HG02759 (cell line): ENCODE results near the gene WNK2.

Experiments
- ATAC-seq: cut with Tn5 transposase; IDR thresholded peaks from one replicate; pipeline ENCODE4 v1.9.1; 2021; ENCODE audit warnings: mild to moderate bottlenecking, moderate library complexity; ENCODE audit not compliant: unreplicated experiment

Gene WNK2

DNA sequence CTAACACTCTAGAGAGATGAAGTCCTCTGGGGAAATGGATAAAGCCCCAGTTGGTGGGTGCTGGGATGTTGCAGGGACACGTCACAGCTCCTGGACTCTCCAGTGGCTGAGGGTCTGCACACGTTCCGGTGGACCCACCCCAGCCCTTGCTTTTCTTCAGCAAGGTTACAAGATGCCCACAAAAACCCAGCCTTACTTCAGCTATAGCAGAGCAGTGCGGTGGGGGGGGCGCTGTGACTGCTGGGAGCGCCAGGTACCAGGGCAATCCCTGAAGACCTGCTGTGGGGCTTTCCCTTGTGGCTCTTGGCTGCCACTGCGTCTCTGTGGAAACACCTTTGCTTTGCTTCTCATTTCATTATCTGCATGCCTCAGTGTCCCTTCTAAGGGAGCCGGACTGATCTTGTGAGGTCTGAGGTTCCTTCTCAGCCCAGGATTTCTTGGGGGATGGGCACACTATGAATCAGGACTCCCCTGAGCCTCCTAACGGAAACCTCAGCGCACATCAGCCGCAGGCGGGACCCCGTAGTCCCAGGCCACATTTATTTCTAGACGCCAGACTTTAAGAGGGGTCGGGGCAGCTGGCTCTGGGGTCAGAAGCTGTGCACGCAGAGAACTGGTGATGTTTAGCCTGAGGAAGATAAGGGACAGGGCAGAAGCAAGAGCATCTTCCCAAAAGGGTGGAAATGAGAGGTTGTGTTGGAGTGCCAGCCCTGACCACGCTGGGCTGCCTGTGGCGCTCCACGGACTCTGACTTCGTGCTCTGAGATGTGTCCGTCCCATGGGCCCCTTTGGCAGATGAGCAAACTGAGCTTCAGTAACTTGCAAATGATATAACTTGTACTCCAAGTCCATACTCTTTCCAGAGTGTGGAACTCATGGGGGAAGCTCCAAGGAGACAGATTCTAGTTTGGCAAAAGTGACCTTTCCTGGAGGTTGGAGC lies 106.8 kb downstream of the WNK2 start:
- no peak for ATAC-seq

DNA sequence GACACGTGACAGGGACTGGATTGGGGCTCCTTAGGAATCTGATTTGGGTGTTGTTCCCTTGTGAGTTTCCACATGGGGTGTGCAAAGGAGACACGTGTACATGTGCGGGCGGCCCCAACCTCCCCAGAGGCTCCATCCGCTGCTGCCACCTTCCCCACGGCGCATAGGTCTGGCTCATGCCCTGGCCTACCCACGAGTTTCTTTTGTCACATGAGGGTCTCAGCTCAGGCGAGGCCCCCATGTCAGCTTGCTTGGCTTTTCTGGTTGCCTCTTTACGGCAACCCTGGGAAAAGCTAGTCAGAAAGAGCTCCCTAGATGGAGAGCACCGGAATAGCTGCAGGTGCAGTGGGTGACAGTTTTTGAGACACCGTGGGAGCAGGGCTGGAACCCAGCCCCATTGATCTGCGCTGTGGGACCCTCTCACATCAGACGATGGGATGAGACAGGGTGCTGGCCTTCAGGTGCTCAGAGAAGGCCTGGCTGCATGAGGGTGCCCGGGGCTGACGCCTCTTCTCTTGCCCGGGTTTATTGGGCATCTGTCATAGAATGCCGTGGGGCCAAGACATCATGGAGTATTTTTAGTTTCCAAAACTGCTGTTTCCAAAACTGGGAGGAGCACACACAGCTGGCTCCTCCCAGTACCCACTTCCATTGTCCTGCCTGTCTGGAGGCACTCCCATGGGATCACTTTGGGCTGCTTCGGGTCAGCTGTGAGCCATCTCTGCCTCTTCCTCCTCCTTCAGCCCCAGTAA lies 107.8 kb downstream of the WNK2 start:
- ATAC-seq = no peak

DNA sequence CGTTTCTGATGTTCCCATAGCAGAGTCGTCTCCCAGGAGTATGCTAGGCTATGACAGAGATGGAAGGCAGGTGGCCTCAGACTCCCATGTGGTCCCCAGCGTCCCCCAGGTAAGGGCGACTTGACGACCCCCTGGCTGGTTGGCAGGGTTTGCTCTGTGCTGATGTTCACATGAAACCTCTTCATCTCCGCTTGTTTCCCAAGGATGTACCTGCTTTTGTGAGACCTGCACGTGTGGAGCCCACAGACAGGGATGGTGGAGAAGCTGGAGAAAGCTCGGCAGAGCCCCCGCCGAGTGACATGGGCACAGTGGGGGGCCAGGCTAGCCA lies 108.3 kb downstream of the WNK2 start:
- no peak for ATAC-seq

DNA sequence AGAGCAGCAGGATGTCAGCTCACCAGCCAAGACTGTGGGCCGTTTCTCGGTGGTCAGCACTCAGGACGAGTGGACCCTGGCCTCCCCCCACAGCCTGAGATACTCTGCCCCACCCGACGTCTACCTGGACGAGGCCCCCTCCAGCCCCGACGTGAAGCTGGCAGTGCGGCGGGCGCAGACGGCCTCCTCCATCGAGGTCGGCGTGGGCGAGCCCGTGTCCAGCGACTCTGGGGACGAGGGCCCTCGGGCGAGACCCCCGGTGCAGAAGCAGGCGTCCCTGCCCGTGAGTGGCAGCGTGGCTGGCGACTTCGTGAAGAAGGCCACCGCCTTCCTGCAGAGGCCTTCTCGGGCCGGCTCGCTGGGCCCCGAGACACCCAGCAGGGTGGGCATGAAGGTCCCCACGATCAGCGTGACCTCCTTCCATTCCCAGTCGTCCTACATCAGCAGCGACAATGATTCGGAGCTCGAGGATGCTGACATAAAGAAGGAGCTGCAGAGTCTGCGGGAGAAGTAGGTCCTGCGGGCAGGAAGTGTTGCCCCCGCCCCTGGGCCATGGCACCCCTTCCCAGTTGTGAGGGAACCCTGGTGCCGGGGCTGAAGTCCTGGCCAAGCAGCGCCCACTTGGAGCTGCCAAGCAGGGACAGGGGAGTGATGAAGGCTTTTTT lies 108.9 kb downstream of the WNK2 start:
- no peak for ATAC-seq

DNA sequence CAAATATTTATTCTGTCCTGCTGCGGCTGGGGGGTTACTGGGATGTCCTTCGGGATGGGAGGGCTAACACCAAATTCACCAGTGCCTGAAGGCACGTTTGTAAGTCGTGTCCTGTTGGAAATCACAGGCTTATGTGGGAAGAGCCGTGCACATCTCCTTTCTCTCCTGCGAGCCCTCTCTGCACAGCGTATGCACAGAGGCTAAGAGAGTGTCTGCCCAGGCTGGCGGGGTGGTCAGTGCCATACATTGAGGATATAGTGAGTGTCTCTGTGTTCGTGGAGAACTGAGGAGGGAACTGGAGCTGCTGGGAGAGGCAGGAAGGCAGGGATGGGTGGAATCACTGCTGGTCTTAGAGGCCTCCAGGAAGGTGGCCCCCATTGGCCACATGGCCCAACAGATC lies 110.1 kb downstream of the WNK2 start:
- no peak for ATAC-seq

DNA sequence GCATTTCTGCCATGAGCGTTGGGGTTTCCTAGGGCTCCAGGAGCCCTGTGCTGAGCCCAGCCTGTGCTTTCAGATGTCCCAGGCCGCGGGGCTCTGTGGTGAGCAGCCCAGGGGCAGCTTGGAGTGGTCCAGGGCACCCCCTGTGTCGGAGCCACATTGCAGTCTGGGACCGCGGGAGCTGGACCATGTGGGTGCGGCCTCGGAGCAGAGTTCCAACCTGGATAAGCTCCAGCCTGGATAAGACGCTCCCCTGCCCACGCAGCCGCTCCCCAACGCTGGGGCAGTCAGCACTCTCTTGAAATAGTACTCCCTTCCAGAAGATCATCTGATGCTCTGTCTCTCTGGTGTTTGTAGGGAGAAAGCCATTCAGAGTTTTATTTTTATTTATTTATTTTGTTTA lies 111.1 kb downstream of the WNK2 start:
- no peak for ATAC-seq

DNA sequence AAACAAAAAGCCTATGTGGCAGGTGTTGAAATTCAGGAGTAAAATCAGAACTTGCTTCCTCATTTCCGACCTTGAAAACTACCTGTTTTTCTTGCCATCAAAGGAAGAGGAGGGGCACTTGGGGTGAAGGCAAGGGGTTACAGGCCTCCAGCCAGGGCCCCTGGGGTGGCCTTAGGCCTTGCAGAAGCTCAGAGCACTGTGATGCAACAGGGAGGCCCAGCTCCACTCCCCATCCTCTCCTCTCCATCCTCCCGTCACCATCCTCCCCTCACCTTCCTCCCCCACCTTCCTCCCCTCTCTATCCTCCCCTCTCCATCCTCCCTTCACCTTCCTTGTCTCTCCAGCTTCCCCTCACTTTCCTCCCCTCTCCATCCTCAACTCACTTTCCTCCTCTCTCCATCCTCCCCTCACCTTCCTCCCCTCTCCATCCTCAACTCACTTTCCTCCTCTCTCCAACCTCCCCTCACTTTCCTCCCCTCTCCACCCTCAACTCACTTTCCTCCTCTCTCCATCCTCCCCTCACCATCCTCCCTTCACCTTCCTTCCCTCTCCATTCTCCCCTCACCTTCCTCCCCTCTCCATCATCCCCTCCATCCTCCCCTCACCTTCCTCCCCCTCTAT lies 111.6 kb downstream of the WNK2 start:
- no peak for ATAC-seq

DNA sequence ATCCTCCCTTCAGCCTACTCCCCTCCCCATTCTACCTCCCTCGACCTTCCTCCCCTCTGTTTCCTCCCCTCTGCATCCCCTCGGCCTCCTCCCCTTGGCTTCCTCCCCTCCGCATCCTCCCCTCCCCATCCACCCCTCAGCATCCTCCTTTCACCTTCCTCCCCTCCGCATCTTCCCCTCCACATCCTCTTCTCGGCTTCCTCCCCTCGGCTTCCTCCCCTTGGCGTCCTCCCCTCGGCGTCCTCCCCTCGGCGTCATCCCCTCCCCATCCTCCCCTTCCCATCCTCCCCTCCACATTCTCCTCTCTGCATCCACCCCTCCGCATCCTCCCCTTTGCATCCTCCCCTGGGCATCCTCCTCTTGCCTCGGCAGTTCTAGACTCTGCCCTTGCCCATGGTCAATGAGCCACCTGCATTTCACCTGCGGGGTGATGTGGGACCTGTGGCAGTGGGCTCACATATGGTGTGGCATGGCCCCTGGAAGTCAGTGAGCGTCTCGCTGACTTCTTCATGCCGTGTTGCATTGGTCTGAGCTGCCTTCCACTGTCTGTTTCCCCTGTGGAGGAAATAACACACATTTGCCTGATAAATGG lies 113.0 kb downstream of the WNK2 start:
- no peak for ATAC-seq

DNA sequence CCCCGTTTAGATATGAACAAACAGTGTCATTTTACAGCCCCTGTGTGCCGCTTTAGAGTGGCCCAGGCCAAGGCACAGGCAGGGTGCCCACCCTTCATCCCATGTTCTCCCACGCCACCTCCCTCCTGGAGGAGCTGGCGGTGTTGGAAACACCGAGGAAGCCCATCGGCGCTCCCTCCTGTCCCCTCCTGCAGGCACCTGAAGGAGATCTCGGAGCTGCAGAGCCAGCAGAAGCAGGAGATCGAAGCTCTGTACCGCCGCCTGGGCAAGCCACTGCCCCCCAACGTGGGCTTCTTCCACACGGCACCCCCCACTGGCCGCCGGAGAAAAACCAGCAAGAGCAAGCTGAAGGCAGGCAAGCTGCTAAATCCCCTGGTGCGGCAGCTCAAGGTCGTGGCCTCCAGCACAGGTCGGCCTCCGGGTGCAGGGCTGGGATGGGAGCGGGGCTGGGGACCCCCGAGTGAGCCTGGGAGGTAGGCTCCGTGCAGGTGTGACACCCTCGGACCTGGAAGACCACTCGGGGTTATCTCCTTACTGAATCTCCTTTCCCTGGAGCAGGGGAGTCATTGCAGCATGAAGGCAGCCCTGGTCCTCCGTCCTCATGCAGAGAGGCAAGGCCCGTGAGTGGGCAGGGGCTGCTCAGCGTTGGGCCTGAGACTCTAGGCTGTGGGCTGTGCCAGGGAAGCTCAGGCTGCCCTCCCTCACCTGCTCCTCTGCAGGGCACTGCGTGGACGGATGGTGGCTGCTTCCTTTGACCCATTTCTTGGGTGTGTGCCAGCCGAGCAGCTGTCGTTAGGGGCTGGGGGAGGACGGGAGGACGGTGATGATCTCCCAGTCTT lies 113.9 kb downstream of the WNK2 start:
- no peak for ATAC-seq

DNA sequence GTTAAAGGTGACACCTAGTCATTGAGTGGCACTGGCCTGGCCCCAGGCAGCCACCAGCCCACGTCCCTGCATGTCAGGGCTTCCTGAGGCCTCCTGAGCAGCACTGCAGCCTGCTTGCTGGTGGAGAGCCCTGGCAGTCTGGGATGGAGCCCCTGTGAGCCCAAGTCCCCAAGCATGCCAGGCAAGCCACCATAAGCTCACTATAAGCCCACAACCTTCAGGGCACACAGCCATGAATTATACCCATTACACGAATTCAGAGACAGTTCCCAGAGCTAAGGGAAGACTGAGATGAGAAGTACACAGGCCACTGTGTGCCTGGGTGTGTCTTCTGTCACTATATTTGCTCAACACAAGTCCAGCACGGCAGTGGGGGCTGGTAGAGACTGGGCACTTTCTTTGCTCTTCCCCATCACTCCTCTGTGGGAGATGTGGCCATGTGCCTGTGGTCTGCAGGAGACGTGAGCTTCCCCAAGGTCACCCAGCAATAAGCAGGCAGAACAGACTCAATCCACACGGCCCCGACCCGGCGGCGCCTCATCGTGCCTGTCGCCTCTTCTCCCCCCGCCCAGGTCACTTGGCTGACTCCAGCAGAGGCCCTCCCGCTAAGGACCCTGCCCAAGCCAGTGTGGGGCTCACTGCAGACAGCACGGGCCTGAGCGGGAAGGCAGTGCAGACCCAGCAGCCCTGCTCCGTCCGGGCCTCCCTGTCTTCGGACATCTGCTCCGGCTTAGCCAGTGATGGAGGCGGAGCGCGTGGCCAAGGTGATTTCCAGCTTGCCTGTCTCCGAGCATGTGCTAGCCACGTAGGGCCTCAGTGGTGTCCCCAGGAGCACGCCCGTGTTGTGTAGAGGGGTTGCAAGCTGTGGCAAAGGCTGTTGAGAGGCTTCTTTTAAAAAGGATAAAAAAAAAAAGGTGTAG lies 114.8 kb downstream of the WNK2 start:
- ATAC-seq = no peak

DNA sequence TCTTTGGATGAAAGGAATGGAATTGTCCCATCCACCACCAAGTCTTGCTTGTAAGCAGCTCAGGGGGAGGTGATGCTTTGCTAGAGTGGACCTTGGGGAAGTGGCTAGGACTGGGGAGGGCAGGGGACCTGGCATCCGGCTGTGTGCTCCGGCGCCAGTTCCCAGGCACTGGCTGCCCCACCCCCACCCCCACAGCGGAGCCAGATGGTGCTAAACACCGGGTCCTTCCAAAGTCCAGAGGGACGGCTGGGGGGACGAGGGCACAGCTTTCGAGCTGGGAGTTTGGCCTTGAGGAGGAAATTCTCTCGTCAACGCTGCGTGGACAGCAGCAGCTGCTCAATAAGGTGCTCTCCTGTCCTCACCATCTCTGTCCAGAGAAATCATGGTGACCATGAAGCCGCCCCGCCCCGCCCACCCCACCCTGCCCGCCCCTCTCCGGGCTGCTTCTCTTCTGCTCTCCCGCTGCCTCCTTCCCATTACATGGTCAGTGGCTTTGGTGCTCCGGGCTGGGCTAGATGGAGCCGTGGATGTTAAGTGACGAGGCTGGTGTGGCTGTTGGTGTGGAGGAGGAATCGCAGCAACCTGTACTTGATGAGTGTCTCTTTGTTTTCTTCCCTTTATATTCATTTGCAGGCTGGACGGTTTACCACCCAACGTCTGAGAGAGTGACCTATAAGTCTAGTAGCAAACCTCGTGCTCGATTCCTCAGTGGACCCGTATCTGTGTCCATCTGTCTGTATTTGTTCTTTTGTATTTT lies 115.7 kb downstream of the WNK2 start:
- ATAC-seq = no peak

DNA sequence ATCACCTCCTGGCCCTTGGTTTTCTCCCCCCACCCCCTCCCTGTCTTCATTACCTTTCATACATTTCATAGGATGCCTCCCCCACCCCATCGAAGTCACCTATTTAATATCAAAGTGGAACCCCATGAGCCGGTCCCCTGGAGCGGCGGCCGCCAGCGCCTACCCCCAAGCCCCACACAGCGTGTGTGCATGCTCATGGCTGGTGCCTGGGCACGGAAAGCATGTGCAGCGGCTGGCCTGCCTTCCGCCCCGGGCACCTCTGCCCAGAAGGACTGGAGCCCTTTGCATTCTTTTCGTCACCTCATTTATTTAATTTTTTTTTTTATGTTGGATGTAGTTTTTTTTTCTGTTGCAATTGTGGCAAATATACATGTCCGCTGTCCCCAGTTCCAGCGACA lies 116.2 kb downstream of the WNK2 start:
- ATAC-seq = no peak

DNA sequence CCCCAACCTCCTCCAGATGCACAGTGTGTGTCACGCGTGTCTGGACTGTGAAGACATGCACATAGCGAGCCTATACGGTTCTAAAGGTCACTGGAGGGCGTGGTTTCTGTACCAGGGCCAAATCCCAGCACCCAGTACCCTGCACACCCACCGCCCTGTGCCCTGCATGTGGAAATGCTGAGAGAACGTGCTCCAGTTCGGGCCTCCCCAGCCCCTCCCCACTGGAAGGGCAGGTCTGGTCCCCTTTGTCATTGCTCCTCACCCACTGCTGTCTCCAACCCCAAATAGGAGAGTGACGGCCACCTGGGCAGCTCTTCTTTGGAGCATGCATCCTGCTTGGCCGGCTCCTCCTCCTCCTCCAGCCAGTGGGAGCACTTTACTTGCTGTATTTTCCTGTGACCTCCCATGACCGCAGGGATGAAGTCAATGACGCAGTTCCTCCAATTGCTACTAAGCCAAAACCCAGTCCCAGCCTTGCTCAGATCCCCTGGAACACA lies 116.7 kb downstream of the WNK2 start:
- ATAC-seq = no peak

DNA sequence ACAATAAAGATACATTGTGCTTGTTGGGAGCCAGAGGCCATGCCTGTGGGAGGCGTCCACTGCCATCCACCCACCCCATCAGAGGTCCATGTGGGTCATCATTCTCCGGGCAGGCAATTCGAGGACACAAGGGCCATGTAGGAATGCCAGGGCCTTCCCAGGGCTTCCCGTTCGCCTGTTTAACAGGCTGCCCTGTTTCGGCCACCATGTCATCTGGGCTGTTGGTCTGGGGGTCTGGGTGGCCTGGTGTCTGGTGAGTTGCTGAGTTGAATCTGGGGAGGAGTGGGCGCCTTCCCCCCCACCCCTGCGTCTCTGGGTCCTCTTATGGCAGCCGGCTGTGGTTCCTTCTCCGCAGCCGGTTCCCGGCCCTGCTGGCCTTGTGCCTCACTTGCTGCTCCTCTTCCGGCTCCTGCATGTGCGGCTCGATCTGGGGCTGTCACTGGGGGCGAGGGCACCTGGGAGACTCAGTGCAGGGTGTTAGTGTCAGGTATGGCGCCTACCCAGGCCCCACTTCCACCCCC lies 117.4 kb downstream of the WNK2 start:
- ATAC-seq = no peak

DNA sequence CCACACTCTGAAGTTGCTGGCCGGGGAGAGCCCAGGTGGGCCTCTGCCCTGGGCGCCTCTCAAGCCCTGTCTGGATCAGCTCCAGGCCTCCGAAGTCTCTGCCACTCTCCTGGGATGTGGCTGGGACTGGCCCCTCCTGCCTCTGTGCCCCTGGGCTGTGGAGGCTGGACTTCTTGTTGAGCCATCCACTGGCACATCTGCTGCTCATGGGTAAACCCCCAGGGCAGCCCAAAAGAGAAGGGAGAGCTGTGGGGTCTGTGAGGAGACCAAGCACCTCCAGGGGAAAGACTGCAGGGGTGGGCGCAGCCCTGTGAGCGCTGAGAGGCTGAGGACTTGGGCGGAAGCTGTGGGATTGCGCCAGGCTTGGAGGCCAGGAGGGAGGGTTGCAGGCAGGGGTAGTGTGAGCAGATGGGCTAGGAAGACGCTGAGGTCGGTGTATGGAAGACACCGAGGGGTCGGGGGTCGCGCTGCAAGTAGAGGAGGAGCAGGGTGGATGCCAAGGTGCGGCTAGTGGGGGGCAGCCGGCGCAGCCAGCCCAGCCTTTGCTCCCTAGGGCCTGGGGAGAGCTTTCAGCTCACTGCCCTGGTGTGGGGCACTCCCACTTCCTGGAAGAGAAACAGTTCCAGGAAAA lies 118.1 kb downstream of the WNK2 start:
- no peak for ATAC-seq

DNA sequence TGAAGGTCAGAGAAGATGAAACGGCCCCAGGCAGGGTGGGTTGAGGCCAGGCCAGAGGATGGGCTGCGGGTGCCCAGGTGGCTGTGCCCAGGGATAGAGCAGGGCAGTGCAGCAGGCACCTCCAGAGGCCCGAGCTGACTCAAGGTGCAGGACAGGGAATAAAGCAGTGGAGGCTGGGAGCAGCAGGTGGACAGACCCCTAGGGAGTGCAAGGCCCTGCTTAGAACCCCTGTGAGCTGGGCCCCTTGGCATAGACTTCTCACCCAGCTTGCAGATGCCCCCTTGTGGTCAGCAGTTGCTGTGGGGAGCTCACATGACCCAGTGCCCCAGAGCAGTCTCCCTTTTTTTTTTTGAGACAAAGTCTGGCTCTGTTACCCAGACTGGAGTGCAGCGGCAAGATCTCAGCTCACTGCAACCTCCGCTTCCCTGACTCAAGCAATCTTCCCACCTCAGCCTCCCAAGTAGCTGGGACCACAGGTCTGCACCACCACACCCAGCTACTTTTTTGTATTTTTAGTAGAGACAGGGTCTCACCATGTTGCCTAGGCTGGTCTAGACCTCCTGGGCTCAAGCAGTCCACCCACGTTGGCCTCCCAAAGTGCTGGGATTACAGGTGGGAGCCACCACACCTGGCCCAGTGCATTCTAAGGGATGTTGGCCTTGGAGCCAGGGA lies 118.8 kb downstream of the WNK2 start:
- no peak for ATAC-seq

DNA sequence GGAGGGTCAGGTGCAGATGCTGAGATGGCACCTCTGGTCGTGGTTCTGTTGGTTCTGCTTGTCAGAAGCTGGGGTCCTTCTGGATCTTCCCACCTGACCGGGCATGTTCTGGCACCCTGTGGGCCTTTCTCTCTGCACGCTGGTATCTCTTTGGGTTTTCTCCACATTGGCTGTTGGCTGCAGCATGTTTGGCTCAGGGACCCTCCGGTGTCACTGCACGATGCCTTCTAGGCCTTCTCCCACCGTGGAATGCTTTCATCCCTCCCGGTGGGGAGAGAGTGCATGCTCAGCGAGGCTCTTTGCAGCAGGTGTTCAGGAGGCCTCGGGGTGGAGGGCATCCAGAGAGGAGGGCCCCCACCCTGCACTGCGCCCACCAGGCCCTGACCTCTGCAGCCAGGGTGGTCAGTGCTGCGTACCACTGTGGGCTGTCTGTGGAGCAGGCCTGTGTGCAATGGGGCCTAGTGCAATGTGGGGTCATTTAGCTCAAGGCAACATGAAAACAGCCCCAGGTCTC lies 119.4 kb downstream of the WNK2 start:
- ATAC-seq = no peak
